ENCODE data around the gene BIRC6.

Gene BIRC6

GRCh38 chr2:32627441-32627813, 270.6 kb downstream of the BIRC6 start:
- Histone ChIP-seq H3K27me3 (ENCODE audit: insufficient read depth, low read length) (no peaks in the 10 kb centered on the region), H3K36me3 (ENCODE audit: insufficient read depth, low read length) (peaks cover 20% of the 10 kb centered on the region; the same call in 1 of the 2 replicates), H3K4me1 (ENCODE audit: insufficient read depth, low read length, severe bottlenecking) (peaks cover 23% of the 10 kb centered on the region), H3K27ac (ENCODE audit: low read depth, low read length, poor library complexity, severe bottlenecking) (no peak overlapping the region), H3K79me2 (ENCODE audit: insufficient read depth, low read length) (no peaks in the 10 kb centered on the region), H3K9me2 (ENCODE audit: low read depth, low read length) (no peaks in the 10 kb centered on the region), H3K4me2 (ENCODE audit: low read length) (peak overlapping the region; percentile 77), H2AFZ (ENCODE audit: low read length) (peak overlapping the region; percentile 76; the same call in 1 of the 2 replicates), H3K9me3 (ENCODE audit: low read length) (no peaks in the 10 kb centered on the region), H4K20me1 (ENCODE audit: insufficient read depth, low read length) (no peaks in the 10 kb centered on the region), H3F3A (ENCODE audit: insufficient read depth, low read length) (no peaks in the 10 kb centered on the region), H3K9ac (ENCODE audit: low read length) (peak overlapping the region; percentile 59), H3K4me3 (ENCODE audit: low read depth, low read length, poor library complexity, severe bottlenecking) (peak overlapping the region; percentile 94)
- TF ChIP-seq EZH2 (IDR thresholded peaks at IDR 0.05; ENCODE audit: borderline replicate concordance, low read length) (no peak), CTCF (IDR thresholded peaks at IDR 0.05; ENCODE audit: low read length) (no peak; the same call in 1 of the 2 replicates)

- 0 out of 2 replicates have a peak, but pooled peaks cover 3% of the 10 kb centered on the region for H3K79me2 ChIP-seq (ENCODE audit: insufficient read depth, low read length)
- H3K9me2 ChIP-seq (ENCODE audit: low read depth, low read length): no peaks in the 10 kb centered on the region
- H3F3A ChIP-seq (ENCODE audit: insufficient read depth, low read length): no peaks in the 10 kb centered on the region
- peak within 1 kb of the TSS; percentile 77 for H3K4me2 ChIP-seq (ENCODE audit: low read length)
- TF ChIP-seq EZH2 (IDR thresholded peaks at IDR 0.05; ENCODE audit: borderline replicate concordance, low read length) (no peak), CTCF (IDR thresholded peaks at IDR 0.05; ENCODE audit: low read length) (no peak)
- no peak within 1 kb of the TSS for H3K27ac ChIP-seq (ENCODE audit: low read depth, low read length, poor library complexity, severe bottlenecking)
- H3K27me3 ChIP-seq (ENCODE audit: insufficient read depth, low read length): no peaks in the 10 kb centered on the region
- H3K9ac ChIP-seq (ENCODE audit: low read length): peak within 1 kb of the TSS; percentile 76
- peaks cover 23% of the 10 kb centered on the region for H3K4me1 ChIP-seq (ENCODE audit: insufficient read depth, low read length, severe bottlenecking)
- H2AFZ ChIP-seq (ENCODE audit: low read length): peak within 1 kb of the TSS; percentile 76
- peaks cover 25% of the 10 kb centered on the region for H3K36me3 ChIP-seq (ENCODE audit: insufficient read depth, low read length)
- no peaks in the 10 kb centered on the region for H4K20me1 ChIP-seq (ENCODE audit: insufficient read depth, low read length)
- H3K4me3 ChIP-seq (ENCODE audit: low read depth, low read length, poor library complexity, severe bottlenecking): peak within 1 kb of the TSS; percentile 94
- H3K9me3 ChIP-seq (ENCODE audit: low read length): no peaks in the 10 kb centered on the region
Measured at GRCh38 chr2:32627814-32628579, 271.2 kb downstream of the BIRC6 start, which contains the start of gene TTC27. Gene TTC27, plus strand, starts transcription at chr2:32628050. Its CDS starts 243 bp downstream, at chr2:32628293.

GRCh38 chr2:32632089-32632488, 275.3 kb downstream of the BIRC6 start:
- Histone ChIP-seq H3K79me2 (ENCODE audit: insufficient read depth, low read length) (0 out of 2 replicates have a peak, but pooled peaks cover 3% of the 10 kb centered on the region), H3K9me2 (ENCODE audit: low read depth, low read length) (no peaks in the 10 kb centered on the region), H3K27ac (ENCODE audit: low read depth, low read length, poor library complexity, severe bottlenecking) (no peak overlapping the region), H3K36me3 (ENCODE audit: insufficient read depth, low read length) (peaks cover 58% of the 10 kb centered on the region), H3K9me3 (ENCODE audit: low read length) (no peaks in the 10 kb centered on the region), H3F3A (ENCODE audit: insufficient read depth, low read length) (no peaks in the 10 kb centered on the region), H3K4me2 (ENCODE audit: low read length) (no peak overlapping the region), H3K4me3 (ENCODE audit: low read depth, low read length, poor library complexity, severe bottlenecking) (no peak overlapping the region), H2AFZ (ENCODE audit: low read length) (no peak overlapping the region), H3K27me3 (ENCODE audit: insufficient read depth, low read length) (no peaks in the 10 kb centered on the region), H4K20me1 (ENCODE audit: insufficient read depth, low read length) (no peaks in the 10 kb centered on the region), H3K4me1 (ENCODE audit: insufficient read depth, low read length, severe bottlenecking) (peaks cover 13% of the 10 kb centered on the region), H3K9ac (ENCODE audit: low read length) (no peak overlapping the region)
- no peak for TF ChIP-seq CTCF (IDR thresholded peaks at IDR 0.05; ENCODE audit: low read length)
- TF ChIP-seq EZH2 (IDR thresholded peaks at IDR 0.05; ENCODE audit: borderline replicate concordance, low read length): no peak

All from OCI-LY1 (cell line).